ENCODE measurements around the gene MAP3K5.

MAP3K5 gene

GRCh38 chr6:136614350-136614749 lies 177.9 kb downstream of the MAP3K5 start:
- in situ Hi-C loops (cut with MboI; ENCODE audit: low pct_unique_long_range_greater_than_20kb, low sequenced_read_pairs, unreplicated experiment), result no loop called here
- no peak for TF ChIP-seq CTCF (IDR thresholded peaks at IDR 0.05; ENCODE audit: extremely low read depth, insufficient read depth, missing control alignments)
- DNase-seq (ENCODE audit: low spot score), result no peak

GRCh38 chr6:136613477-136613876 lies 178.8 kb downstream of the MAP3K5 start:
- TF ChIP-seq CTCF (IDR thresholded peaks at IDR 0.05; ENCODE audit: extremely low read depth, insufficient read depth, missing control alignments), result no peak
- in situ Hi-C loops (cut with MboI; ENCODE audit: low pct_unique_long_range_greater_than_20kb, low sequenced_read_pairs, unreplicated experiment), result no loop called here
- no peak for DNase-seq (ENCODE audit: low spot score)

- TF ChIP-seq CTCF (IDR thresholded peaks at IDR 0.05; ENCODE audit: extremely low read depth, insufficient read depth, missing control alignments), result no peak
- in situ Hi-C loops (cut with MboI; ENCODE audit: low pct_unique_long_range_greater_than_20kb, low sequenced_read_pairs, unreplicated experiment), result no loop called here
- no peak for DNase-seq (ENCODE audit: low spot score)
Measured at GRCh38 chr6:136612666-136613389, 179.4 kb downstream of the MAP3K5 start.

GRCh38 chr6:136611746-136612145 lies 180.5 kb downstream of the MAP3K5 start:
- TF ChIP-seq CTCF (IDR thresholded peaks at IDR 0.05; ENCODE audit: extremely low read depth, insufficient read depth, missing control alignments), result no peak

GRCh38 chr6:136611133-136611532 lies 181.1 kb downstream of the MAP3K5 start:
- TF ChIP-seq CTCF (IDR thresholded peaks at IDR 0.05; ENCODE audit: extremely low read depth, insufficient read depth, missing control alignments), result no peak
- no peak for DNase-seq (ENCODE audit: low spot score)
- in situ Hi-C loops (cut with MboI; ENCODE audit: low pct_unique_long_range_greater_than_20kb, low sequenced_read_pairs, unreplicated experiment), result no loop called here

More at GRCh38 chr6:136611746-136612145, 180.5 kb downstream of the MAP3K5 start:
- no peak for DNase-seq (ENCODE audit: low spot score)
- in situ Hi-C loops (cut with MboI; ENCODE audit: low pct_unique_long_range_greater_than_20kb, low sequenced_read_pairs, unreplicated experiment), result no loop called here

GRCh38 chr6:136609873-136610706 lies 182.2 kb downstream of the MAP3K5 start:
- DNase-seq (ENCODE audit: low spot score), result no peak
- in situ Hi-C loops (cut with MboI; ENCODE audit: low pct_unique_long_range_greater_than_20kb, low sequenced_read_pairs, unreplicated experiment), result no loop called here
- no peak for TF ChIP-seq CTCF (IDR thresholded peaks at IDR 0.05; ENCODE audit: extremely low read depth, insufficient read depth, missing control alignments)
